Heart right ventricle (tissue), 16 donors: ENCODE results near the gene ADGRL1. TPM values are rescaled to one million over a fixed set of nuclear protein-coding genes. Genes with fewer than 3 reads are reported as not detected.
A peak's percentile ranks its signal among the peaks of the same experiment; 100 is the strongest.
"Not testable (repeated sequence)": the region's sequence is repeated elsewhere in the genome, so short reads cannot be mapped to it uniquely, and the experiment has no call there.

ENCODE experiments used
- ATAC-seq, 8 donors: fragments of 200-7000 bp; cut with Tn5 transposase; one replicate each; pipeline ENCODE4 v1.9.1; 2020; ENCODE audit warnings: mild to moderate bottlenecking in 8 of 8, moderate library complexity in 8 of 8, moderate number of reproducible peaks in 1 of 8
- DNase-seq, 2 donors: peaks; one replicate each; pipeline ENCODE4 v3.0.0-alpha.2; 2020
- H3K27ac ChIP-seq, 10 donors: fragments of 200-600 bp; sonication (generic) in 2 of 10; one replicate each; pipeline versions ENCODE4 v1.5.0 to v1.8.0; 2020 to 2022; ENCODE audit warnings: mild to moderate bottlenecking in 3 of 10
- H3K27me3 ChIP-seq, 7 donors: fragments of 200-600 bp; one replicate each; pipeline ENCODE4 v1.8.0; 2021 to 2022; ENCODE audit warnings: mild to moderate bottlenecking in 2 of 7
- H3K36me3 ChIP-seq, 9 donors: fragments of 200-600 bp; sonication (generic) in 1 of 9; one replicate each; pipeline versions ENCODE4 v1.5.0 to v1.8.0; 2020 to 2022; ENCODE audit warnings: mild to moderate bottlenecking in 2 of 9
- H3K4me1 ChIP-seq, 9 donors: fragments of 200-600 bp; sonication (generic) in 1 of 9; one replicate each; pipeline versions ENCODE4 v1.5.0 to v1.8.0; 2020 to 2022; ENCODE audit warnings: mild to moderate bottlenecking in 4 of 9
- H3K4me3 ChIP-seq, 10 donors: fragments of 200-600 bp; sonication (generic) in 2 of 10; one replicate each; pipeline versions ENCODE4 v1.5.0 to v1.8.0; 2020 to 2022; ENCODE audit warnings: mild to moderate bottlenecking in 7 of 10, moderate library complexity in 2 of 10
- H3K9me3 ChIP-seq, 11 donors: fragments of 200-600 bp in 10 of 11; sonication (generic) in 2 of 11; one replicate each; pipeline versions ENCODE4 v1.5.0 to v1.8.0; 2013 to 2022; ENCODE audit warnings: mild to moderate bottlenecking in 2 of 11, control low read depth in 1 of 11, moderate library complexity in 1 of 11
- CTCF ChIP-seq, 9 donors: fragments of 200-600 bp; sonication (generic) in 2 of 9; IDR thresholded peaks; one replicate each; pipeline versions ENCODE4 v1.5.0 to v1.8.0; 2021 to 2022; ENCODE audit warnings: antibody characterized with exemption in 9 of 9, mild to moderate bottlenecking in 5 of 9, moderate library complexity in 1 of 9
- WGBS, 2 donors: extraction: QIAGEN DNeasy Blood & Tissue Kit; methylation state at CpG; one replicate each; pipeline ENCODE4 v1.1.7; 2013; ENCODE audit warnings: inconsistent platforms in 1 of 2; 5-methylcytosine and 5-hydroxymethylcytosine counted together
- intact Hi-C, 10 donors: fragments of 100-400 bp; cut with DNase I; formaldehyde crosslinking; loops; one replicate each; pipeline versions ENCODE4 v1.11.1 to v1.14.2; 2022
- polyA plus RNA-seq, 2 donors: library from polyadenylated mRNA; stranded (reverse); fragments of 200-250 nt; gene quantifications; one replicate each; pipeline ENCODE4 v1.2.3, GENCODE V29; 2013
- total RNA-seq, 10 donors: library from RNA; stranded (reverse); fragmentation: NEBNext Ultra II Directional in 3 of 10; extraction: Animal tissue kit (Norgen Biotek cat#: 25700) in 3 of 10; gene quantifications; one replicate each; pipeline versions ENCODE4 v1.2.1 to v1.2.4, GENCODE V29; 2021 to 2023
- donor health status: Arrhythmogenic right ventricular cardiomyopathy.
- donor health status: ischemic (EF 13 %, LVEDD 7.1; RV severe dilation, severe dysfunction).
- donor health status: healthy with polysubstance abuse.
- donor health status: DM: no; HTN: yes; CAD: no.
- donor health status: DM: no; HTN: no; CAD: no.
- donor health status: ischemic (EF 25% LVEDD 6.9; RV normal size, moderate dysfunction).
- donor health status: ischemic (EF 25% LVEDD 5.7; RV mildly dilated, moderate dysfunction).
- donor health status: healthy.
- donor health status: DM: yes; HTN: yes; CAD: no.
- donor health status: Ischemic cardiomyopathy.
- donor health status: ischemic (EF 35%, LVEDD 5.7; RV mildly dilated, moderate dysfunction).
- donor health status: nonischemic (EF 11% LVEDD 7.7; RV severe dilation, severe dysfunction).
- donor health status: DM: yes; HTN: yes; CAD: no.
- donor health status: PGD.
- donor health status: ischemic (EF 29% LVEDD 5.4; RV normal size, mild dysfunction).
- donor health status: nonischemic (EF 23%, LVEDD 6.1; RV moderate dilation, normal function).

Gene ADGRL1
- total and polyA plus RNA-seq, 12 donors: 5.1 to 31.9 (median 12.8) TPM

- no peak for DNase-seq
- WGBS, 2 donors: 70 to 73% methylated on average over 13 of the region's 13 CpGs
- Histone ChIP-seq H3K4me3 (peak overlapping the region in 6 of 10 donors; percentile 15 to 41 (median 32)), H3K4me1 (peaks cover 2 to 47% (median 32%) of the 10 kb centered on the region in 9 donors), H3K27ac (peak overlapping the region; percentile 54 to 90 (median 86)), H3K27me3 (no peaks in the 10 kb centered on the region), H3K9me3 (no peaks in the 10 kb centered on the region), H3K36me3 (peaks cover 0 to 22% (median 0%) of the 10 kb centered on the region in 9 donors)
- no peak for TF ChIP-seq CTCF (IDR thresholded peaks at IDR 0.05)
- intact Hi-C loops: loop anchor here (1.0 to 10.0 kb wide), 12 partner anchors 48 to 336 kb away; partner anchors contain the start of genes DDX39A (in 2 of the 10) and ADGRL1 (in 1 of the 10)
- ATAC-seq: peak in 5 of 8 donors; percentile 3 to 23 (median 4)
Observed at GRCh38 chr19:14148751-14149410, 57.1 kb downstream of the ADGRL1 start.

GRCh38 chr19:14147797-14148605 is 58.0 kb downstream of the ADGRL1 start:
- WGBS, 2 donors: 27 to 32% methylated on average over 20 of the region's 20 CpGs
- Histone ChIP-seq H3K9me3 (no peaks in the 10 kb centered on the region), H3K27me3 (no peaks in the 10 kb centered on the region), H3K36me3 (peaks cover 0 to 20% (median 0%) of the 10 kb centered on the region in 9 donors), H3K4me3 (peak overlapping the region in 2 of 10 donors; percentile 24 to 33), H3K27ac (peak overlapping the region; percentile 25 to 90 (median 86)), H3K4me1 (peaks cover 2 to 47% (median 32%) of the 10 kb centered on the region in 9 donors)
- TF ChIP-seq CTCF (IDR thresholded peaks at IDR 0.05): peak; percentile 77 to 95 (median 89)
- ATAC-seq (peak; percentile 84 to 91 (median 86)), DNase-seq (peak; percentile 74 to 79)
- intact Hi-C loops: loop anchor here (1.0 to 10.0 kb wide), 12 partner anchors 49 to 337 kb away; partner anchors contain the start of genes DDX39A (in 2 of the 10) and ADGRL1 (in 1 of the 10)

GRCh38 chr19:14146789-14147216 is 59.2 kb downstream of the ADGRL1 start:
- H3K4me1 ChIP-seq: peaks cover 2 to 47% (median 35%) of the 10 kb centered on the region in 9 donors
- intact Hi-C loops: loop anchor here in 8 of 10 donors (1.0 to 10.0 kb wide), 9 partner anchors 20 to 338 kb away; partner anchors contain the start of genes DDX39A (in 2 of the 8) and ADGRL1 (in 1 of the 8)
- peak in 1 of 8 donors; percentile 46 for ATAC-seq

GRCh38 chr19:14146169-14146568 is 59.8 kb downstream of the ADGRL1 start:
- H3K4me3 ChIP-seq, ATAC-seq, H3K9me3 ChIP-seq, H3K27me3 ChIP-seq, H3K36me3 ChIP-seq, DNase-seq: not testable (repeated sequence)
- peaks cover 2 to 45% (median 34%) of the 10 kb centered on the region in 9 donors for H3K4me1 ChIP-seq
- WGBS, 2 donors: 90 to 94% methylated on average over 10 of the region's 10 CpGs
- peak overlapping the region in 1 of 10 donors; percentile 2 for H3K27ac ChIP-seq
- intact Hi-C loops: loop anchor here in 8 of 10 donors (1.0 to 10.0 kb wide), 9 partner anchors 21 to 339 kb away; partner anchors contain the start of genes DDX39A (in 2 of the 8) and ADGRL1 (in 1 of the 8)

More at GRCh38 chr19:14146789-14147216, 59.2 kb downstream of the ADGRL1 start:
- H3K27ac ChIP-seq: peak overlapping the region in 2 of 10 donors; percentile 2 to 16
- DNase-seq: no peak
- 57 to 59% methylated on average over 7 of the region's 7 CpGs for WGBS, 2 donors
- H3K9me3 ChIP-seq: no peaks in the 10 kb centered on the region
- H3K4me3 ChIP-seq: no peak overlapping the region
- H3K36me3 ChIP-seq: peaks cover 0 to 9% (median 0%) of the 10 kb centered on the region in 9 donors
- no peak for TF ChIP-seq CTCF (IDR thresholded peaks at IDR 0.05)
- H3K27me3 ChIP-seq: no peaks in the 10 kb centered on the region
